Smooth muscle cell (in vitro differentiated cells): ENCODE measurements around the gene CCDC196. TPM values are rescaled to one million over a fixed set of nuclear protein-coding genes. Genes with fewer than 3 reads are reported as not detected.

Experiments
- DNase-seq: peaks from one replicate; lab custom pipeline; 2025; ENCODE audit not compliant: unreplicated experiment; lab: John Stamatoyannopoulos, UW
- H2AFZ ChIP-seq: fragments of 200-600 bp; sonication (generic); 2 replicates; pipeline ENCODE4 v1.6.0; 2016; ENCODE audit warnings: antibody characterized with exemption, low read depth, mild to moderate bottlenecking
- H3F3A ChIP-seq: fragments of 200-600 bp; sonication (generic); 2 replicates; pipeline ENCODE4 v1.6.0; 2017; ENCODE audit warnings: antibody characterized with exemption, low read depth
- H3K27ac ChIP-seq: fragments of 200-600 bp; sonication (generic); 2 replicates; pipeline ENCODE4 v1.5.1; 2016; ENCODE audit warnings: low read depth, mild to moderate bottlenecking
- H3K27me3 ChIP-seq: fragments of 200-600 bp; sonication (generic); 2 replicates; pipeline ENCODE4 v1.6.1; 2016; ENCODE audit warnings: low read depth, mild to moderate bottlenecking
- H3K36me3 ChIP-seq: fragments of 200-600 bp; sonication (generic); 2 replicates; pipeline ENCODE4 v1.5.1; 2016; ENCODE audit warnings: low read depth
- H3K4me1 ChIP-seq: fragments of 200-600 bp; sonication (generic); 2 replicates; pipeline ENCODE4 v1.5.1; 2016; ENCODE audit warnings: low read depth
- H3K4me2 ChIP-seq: fragments of 200-600 bp; sonication (generic); 2 replicates; pipeline ENCODE4 v1.6.0; 2016; ENCODE audit warnings: mild to moderate bottlenecking
- H3K4me3 ChIP-seq: fragments of 200-600 bp; sonication (generic); 2 replicates; pipeline ENCODE4 v1.5.1; 2016; ENCODE audit warnings: mild to moderate bottlenecking
- H3K79me2 ChIP-seq: fragments of 200-600 bp; sonication (generic); 2 replicates; pipeline ENCODE4 v1.6.0; 2016; ENCODE audit warnings: low read depth, mild to moderate bottlenecking
- H3K9ac ChIP-seq: fragments of 200-600 bp; sonication (generic); 2 replicates; pipeline ENCODE4 v1.6.0; 2016; ENCODE audit warnings: low read depth
- H3K9me3 ChIP-seq: fragments of 200-600 bp; sonication (generic); replicated peaks from 2 replicates; pipeline ENCODE4 v1.5.1; 2016; ENCODE audit warnings: low read depth
- H4K20me1 ChIP-seq: fragments of 200-600 bp; sonication (generic); 2 replicates; pipeline ENCODE4 v1.6.0; 2016; ENCODE audit warnings: low read depth
- WGBS: methylation state at CpG from one replicate; pipeline ENCODE4 v1.1.7; 2016; ENCODE audit warnings: low lambda C conversion rate; 5-methylcytosine and 5-hydroxymethylcytosine counted together
- polyA plus RNA-seq: library from polyadenylated mRNA; unstranded; fragments of >200 nt; fragmentation: Nextera tagmentation; extraction: Ambion mirVana; gene quantifications from 2 replicates; pipeline ENCODE4 v1.2.1, GENCODE V29; 2016
- total RNA-seq: library from RNA; depleted of rRNA; stranded (reverse); fragments of >200 nt; gene quantifications from 2 replicates; pipeline ENCODE4 v1.2.3, GENCODE V29; 2014
- TF ChIP-seq, protein P1 (sequence below): fragments of 200-600 bp; sonication (generic); IDR thresholded peaks from 2 replicates; pipeline ENCODE4 v1.5.1; 2017; ENCODE audit warnings: borderline replicate concordance, mild to moderate bottlenecking, antibody characterized with exemption; ENCODE audit not compliant: insufficient read depth, poor library complexity, severe bottlenecking

CCDC196 gene
- total and polyA plus RNA-seq, 2 experiments from 2014 or later: not detected

GRCh38 chr14:66490143-66491111, 4.3 kb downstream of the CCDC196 start:
- no peak overlapping the region for H3K9ac ChIP-seq
- no peak overlapping the region for H2AFZ ChIP-seq
- WGBS: 87% methylated on average over 3 of the region's 3 CpGs
- no peaks in the 10 kb centered on the region for H3K9me3 ChIP-seq
- no peaks in the 10 kb centered on the region for H3K36me3 ChIP-seq
- H3F3A ChIP-seq: no peaks in the 10 kb centered on the region
- no peaks in the 10 kb centered on the region for H3K4me1 ChIP-seq
- TF ChIP-seq, protein P1, sequence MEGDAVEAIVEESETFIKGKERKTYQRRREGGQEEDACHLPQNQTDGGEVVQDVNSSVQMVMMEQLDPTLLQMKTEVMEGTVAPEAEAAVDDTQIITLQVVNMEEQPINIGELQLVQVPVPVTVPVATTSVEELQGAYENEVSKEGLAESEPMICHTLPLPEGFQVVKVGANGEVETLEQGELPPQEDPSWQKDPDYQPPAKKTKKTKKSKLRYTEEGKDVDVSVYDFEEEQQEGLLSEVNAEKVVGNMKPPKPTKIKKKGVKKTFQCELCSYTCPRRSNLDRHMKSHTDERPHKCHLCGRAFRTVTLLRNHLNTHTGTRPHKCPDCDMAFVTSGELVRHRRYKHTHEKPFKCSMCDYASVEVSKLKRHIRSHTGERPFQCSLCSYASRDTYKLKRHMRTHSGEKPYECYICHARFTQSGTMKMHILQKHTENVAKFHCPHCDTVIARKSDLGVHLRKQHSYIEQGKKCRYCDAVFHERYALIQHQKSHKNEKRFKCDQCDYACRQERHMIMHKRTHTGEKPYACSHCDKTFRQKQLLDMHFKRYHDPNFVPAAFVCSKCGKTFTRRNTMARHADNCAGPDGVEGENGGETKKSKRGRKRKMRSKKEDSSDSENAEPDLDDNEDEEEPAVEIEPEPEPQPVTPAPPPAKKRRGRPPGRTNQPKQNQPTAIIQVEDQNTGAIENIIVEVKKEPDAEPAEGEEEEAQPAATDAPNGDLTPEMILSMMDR: no peak
- no peak overlapping the region for H3K4me2 ChIP-seq
- H3K27ac ChIP-seq: no peak overlapping the region
- H4K20me1 ChIP-seq: no peaks in the 10 kb centered on the region
- no peak for DNase-seq
- H3K79me2 ChIP-seq: no peaks in the 10 kb centered on the region
- peaks cover 12% of the 10 kb centered on the region for H3K27me3 ChIP-seq
- H3K4me3 ChIP-seq: no peak overlapping the region

GRCh38 chr14:66493750-66494149, 7.6 kb downstream of the CCDC196 start:
- Histone ChIP-seq H4K20me1 (no peaks in the 10 kb centered on the region), H3K4me1 (no peaks in the 10 kb centered on the region), H3K4me3 (no peak overlapping the region), H3K9ac (no peak overlapping the region), H3K9me3 (no peaks in the 10 kb centered on the region), H3K36me3 (no peaks in the 10 kb centered on the region), H3K27me3 (no peaks in the 10 kb centered on the region), H3K4me2 (no peak overlapping the region), H3K79me2 (no peaks in the 10 kb centered on the region), H3K27ac (no peak overlapping the region), H3F3A (no peaks in the 10 kb centered on the region), H2AFZ (no peak overlapping the region)
- no peak for DNase-seq
- TF ChIP-seq, protein P1: no peak

- no peaks in the 10 kb centered on the region for H3K79me2 ChIP-seq
- no peak overlapping the region for H3K9ac ChIP-seq
- no peaks in the 10 kb centered on the region for H4K20me1 ChIP-seq
- 11% methylated on average over 4 of the region's 4 CpGs for WGBS
- peak overlapping the region; percentile 77 for H3K4me2 ChIP-seq
- no peaks in the 10 kb centered on the region for H3K36me3 ChIP-seq
- H3K9me3 ChIP-seq: no peaks in the 10 kb centered on the region
- H3K4me1 ChIP-seq: no peaks in the 10 kb centered on the region
- H2AFZ ChIP-seq: peak overlapping the region; percentile 64
- H3K27me3 ChIP-seq: no peaks in the 10 kb centered on the region
- TF ChIP-seq, protein P1: peak; percentile 66
- DNase-seq: no peak
- peak overlapping the region; percentile 14 for H3K4me3 ChIP-seq
- H3K27ac ChIP-seq: no peak overlapping the region
- no peaks in the 10 kb centered on the region for H3F3A ChIP-seq
Measured at GRCh38 chr14:66495218-66496098, 9.3 kb downstream of the CCDC196 start.
